Left forelimb (tissue), 1 donor: ENCODE results near the gene ZNF653.
A peak's percentile ranks its signal among the peaks of the same experiment; 100 is the strongest.

Source experiments
- DNase-seq: peaks from one replicate; pipeline ENCODE4 v3.0.0-alpha.2; 2018; ENCODE audit warnings: low spot score

ZNF653 gene

GRCh38 chr19:11505504-11506100 is at the start of gene ZNF653:
Gene ZNF653 (minus strand): TSS chr19:11505839. CDS start chr19:11505786, 53 bp downstream.
- DNase-seq: peak; percentile 97

GRCh38 chr19:11555246-11555645 is 49.6 kb upstream of the ZNF653 start:
- no peak for DNase-seq

GRCh38 chr19:11554160-11554559 is 48.5 kb upstream of the ZNF653 start:
- DNase-seq: no peak

- no peak for DNase-seq
These were observed 47.2 kb upstream of the ZNF653 start for GRCh38 chr19:11552666-11553372.

GRCh38 chr19:11551603-11552235 is 46.1 kb upstream of the ZNF653 start:
- DNase-seq: no peak

- DNase-seq: no peak
These were observed 44.6 kb upstream of the ZNF653 start for GRCh38 chr19:11550265-11550664.

- no peak for DNase-seq
These were observed 43.8 kb upstream of the ZNF653 start for GRCh38 chr19:11549386-11549953.

GRCh38 chr19:11547929-11548700 is 42.5 kb upstream of the ZNF653 start:
- no peak for DNase-seq

- no peak for DNase-seq
These were observed 35.6 kb upstream of the ZNF653 start for GRCh38 chr19:11541238-11541637.

- DNase-seq: no peak
These were observed 35.0 kb upstream of the ZNF653 start for GRCh38 chr19:11540645-11541044.

GRCh38 chr19:11539495-11540365 is 34.1 kb upstream of the ZNF653 start:
- no peak for DNase-seq

- peak; percentile 78 for DNase-seq
These were observed 32.8 kb upstream of the ZNF653 start, which contains the start of gene CNN1 for GRCh38 chr19:11538232-11539036. Gene CNN1 (plus strand): TSS chr19:11538851. CDS start chr19:11538928, 77 bp downstream.

- DNase-seq: peak; percentile 88
These were observed 30.4 kb upstream of the ZNF653 start for GRCh38 chr19:11535792-11536595.

- DNase-seq: no peak
These were observed 29.3 kb upstream of the ZNF653 start for GRCh38 chr19:11534948-11535347.

- DNase-seq: no peak
These were observed 28.9 kb upstream of the ZNF653 start for GRCh38 chr19:11534538-11534937.

- DNase-seq: no peak
These were observed 24.8 kb upstream of the ZNF653 start for GRCh38 chr19:11530432-11530831.

GRCh38 chr19:11528551-11529341 is 23.1 kb upstream of the ZNF653 start, which contains the start of gene ECSIT:
Gene ECSIT (minus strand): TSS chr19:11529134. CDS start chr19:11519170, 9,964 bp downstream.
- DNase-seq: peak; percentile 96

- no peak for DNase-seq
These were observed 13.5 kb upstream of the ZNF653 start for GRCh38 chr19:11519138-11519537.
